Measurements from ENCODE around the gene EMX2. TPM values are rescaled to one million over a fixed set of nuclear protein-coding genes. Genes with fewer than 3 reads are reported as not detected.
"Not testable (repeated sequence)": the region's sequence is repeated elsewhere in the genome, so short reads cannot be mapped to it uniquely, and the experiment has no call there.

The EMX2 gene
- total RNA-seq, 1 donor from 2014 or later: not detected

DNA sequence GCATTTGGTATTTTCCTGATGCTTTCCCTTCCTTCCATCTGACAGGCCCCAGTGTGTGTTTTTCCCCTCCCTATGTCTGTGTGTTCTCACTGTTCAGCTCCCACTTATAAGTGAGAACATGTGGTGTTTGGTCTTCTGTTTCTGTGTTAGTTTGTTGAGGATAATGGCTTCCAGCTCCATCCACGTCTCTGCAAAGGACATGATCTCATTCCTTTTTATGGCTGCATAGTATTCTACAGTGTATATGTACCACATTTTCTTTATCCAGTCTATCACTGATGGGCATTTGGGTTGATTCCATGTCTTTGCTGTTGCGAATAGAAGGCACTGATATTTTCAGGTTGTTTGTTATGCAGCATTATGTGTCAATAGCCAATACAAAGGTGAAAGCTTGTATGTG lies 42.3 kb downstream of the EMX2 start:
- H3K36me3 Mint-ChIP-seq (ENCODE audit: low read depth); H3K4me3 Mint-ChIP-seq (ENCODE audit: low read depth); H3K4me1 Mint-ChIP-seq (ENCODE audit: low read depth); DNase-seq (ENCODE audit: low spot score); H3K9me3 Mint-ChIP-seq; intact Hi-C loops (cut with micrococcal nuclease); H3K27ac Mint-ChIP-seq; H3K27me3 Mint-ChIP-seq (ENCODE audit: low read depth): not testable (repeated sequence)

GRCh38 chr10:117587036-117587435 lies 44.5 kb downstream of the EMX2 start:
- no peaks in the 10 kb centered on the region for H3K9me3 Mint-ChIP-seq
- H3K4me3 Mint-ChIP-seq (ENCODE audit: low read depth): no peak overlapping the region
- no peaks in the 10 kb centered on the region for H3K27me3 Mint-ChIP-seq (ENCODE audit: low read depth)
- intact Hi-C loops (cut with micrococcal nuclease): no loop called here
- H3K4me1 Mint-ChIP-seq (ENCODE audit: low read depth): no peaks in the 10 kb centered on the region
- no peaks in the 10 kb centered on the region for H3K36me3 Mint-ChIP-seq (ENCODE audit: low read depth)
- DNase-seq (ENCODE audit: low spot score): no peak
- no peak overlapping the region for H3K27ac Mint-ChIP-seq

DNA sequence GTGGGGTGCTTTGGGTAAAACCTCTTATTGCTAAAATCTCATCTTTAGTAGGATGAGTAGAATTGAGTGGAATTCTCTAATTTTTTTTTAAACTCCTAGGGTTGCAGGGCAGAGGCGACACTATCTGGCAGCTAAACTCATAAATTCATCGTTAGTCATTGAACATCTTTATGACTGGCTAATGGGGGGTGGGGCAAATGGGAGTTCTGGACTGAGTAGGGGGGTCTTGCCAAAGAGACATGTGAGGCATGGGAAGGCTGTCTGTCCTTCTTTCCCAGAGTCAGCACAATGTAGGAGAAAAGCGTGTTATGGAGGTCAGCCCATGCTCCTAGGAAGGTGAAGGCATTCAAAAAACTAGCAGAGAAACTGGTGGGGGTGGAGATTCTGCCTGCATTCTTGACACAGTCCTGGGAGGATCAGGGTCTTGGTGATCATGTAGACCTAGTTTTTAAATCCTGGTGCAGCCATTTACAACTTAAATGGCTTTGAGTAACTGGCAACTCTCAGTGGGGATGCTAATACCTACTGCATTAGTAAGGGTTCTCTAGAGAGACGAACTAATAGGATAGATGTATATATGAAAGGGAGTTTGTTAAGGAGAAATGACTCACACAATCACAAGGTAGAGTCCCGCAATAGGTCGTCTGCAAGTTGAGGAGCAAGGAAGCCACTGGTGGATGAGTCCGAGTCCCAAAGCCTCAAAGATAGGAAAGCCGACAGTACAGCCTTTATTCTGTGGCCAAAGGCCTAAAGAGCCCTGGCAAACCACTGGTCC lies 47.7 kb downstream of the EMX2 start:
- Mint-ChIP-seq H3K9me3 (no peaks in the 10 kb centered on the region), H3K4me1 (ENCODE audit: low read depth) (no peaks in the 10 kb centered on the region), H3K27me3 (ENCODE audit: low read depth) (peaks cover 3% of the 10 kb centered on the region), H3K4me3 (ENCODE audit: low read depth) (no peak overlapping the region), H3K36me3 (ENCODE audit: low read depth) (no peaks in the 10 kb centered on the region), H3K27ac (no peak overlapping the region)
- DNase-seq (ENCODE audit: low spot score): no peak
- intact Hi-C loops (cut with micrococcal nuclease): no loop called here

GRCh38 chr10:117591043-117591442 lies 48.5 kb downstream of the EMX2 start:
- DNase-seq (ENCODE audit: low spot score): no peak
- no peaks in the 10 kb centered on the region for H3K9me3 Mint-ChIP-seq
- no peaks in the 10 kb centered on the region for H3K4me1 Mint-ChIP-seq (ENCODE audit: low read depth)
- H3K27ac Mint-ChIP-seq: no peak overlapping the region
- H3K36me3 Mint-ChIP-seq (ENCODE audit: low read depth): no peaks in the 10 kb centered on the region
- H3K27me3 Mint-ChIP-seq (ENCODE audit: low read depth): peaks cover 3% of the 10 kb centered on the region
- no peak overlapping the region for H3K4me3 Mint-ChIP-seq (ENCODE audit: low read depth)
- intact Hi-C loops (cut with micrococcal nuclease): no loop called here

GRCh38 chr10:117594722-117595121 lies 52.2 kb downstream of the EMX2 start:
- H3K27me3 Mint-ChIP-seq (ENCODE audit: low read depth): peaks cover 6% of the 10 kb centered on the region
- no peak for DNase-seq (ENCODE audit: low spot score)
- intact Hi-C loops (cut with micrococcal nuclease): no loop called here
- H3K36me3 Mint-ChIP-seq (ENCODE audit: low read depth): no peaks in the 10 kb centered on the region
- no peaks in the 10 kb centered on the region for H3K4me1 Mint-ChIP-seq (ENCODE audit: low read depth)
- no peak overlapping the region for H3K27ac Mint-ChIP-seq
- no peak overlapping the region for H3K4me3 Mint-ChIP-seq (ENCODE audit: low read depth)
- H3K9me3 Mint-ChIP-seq: no peaks in the 10 kb centered on the region

DNA sequence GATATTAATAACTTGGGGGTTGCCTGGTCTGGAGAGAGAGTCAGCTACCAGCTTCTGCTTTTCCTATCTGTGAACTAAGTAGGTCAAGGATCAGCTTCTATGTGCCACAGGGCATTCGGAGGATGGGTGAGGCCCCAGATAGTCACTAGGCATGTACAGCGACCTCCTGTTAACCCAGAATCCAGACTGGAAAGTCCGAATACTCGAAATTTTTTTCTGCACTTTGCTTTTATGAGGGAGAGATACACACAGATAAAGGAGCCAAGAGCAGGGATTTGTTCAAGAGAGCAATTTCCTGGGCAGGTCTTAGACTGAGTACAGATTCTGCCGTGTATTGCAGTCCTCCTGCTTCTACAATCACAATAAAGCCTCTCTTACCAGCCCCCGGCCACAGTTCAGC lies 54.2 kb downstream of the EMX2 start:
- no peak overlapping the region for H3K4me3 Mint-ChIP-seq (ENCODE audit: low read depth)
- peaks cover 6% of the 10 kb centered on the region for H3K27me3 Mint-ChIP-seq (ENCODE audit: low read depth)
- DNase-seq (ENCODE audit: low spot score): no peak
- H3K36me3 Mint-ChIP-seq (ENCODE audit: low read depth): no peaks in the 10 kb centered on the region
- no peaks in the 10 kb centered on the region for H3K4me1 Mint-ChIP-seq (ENCODE audit: low read depth)
- no peaks in the 10 kb centered on the region for H3K9me3 Mint-ChIP-seq
- H3K27ac Mint-ChIP-seq: no peak overlapping the region
- intact Hi-C loops (cut with micrococcal nuclease): no loop called here

- peaks cover 6% of the 10 kb centered on the region for H3K27me3 Mint-ChIP-seq (ENCODE audit: low read depth)
- H3K4me1 Mint-ChIP-seq (ENCODE audit: low read depth): no peaks in the 10 kb centered on the region
- no peaks in the 10 kb centered on the region for H3K9me3 Mint-ChIP-seq
- no peak overlapping the region for H3K4me3 Mint-ChIP-seq (ENCODE audit: low read depth)
- intact Hi-C loops (cut with micrococcal nuclease): no loop called here
- no peak for DNase-seq (ENCODE audit: low spot score)
- H3K27ac Mint-ChIP-seq: no peak overlapping the region
- no peaks in the 10 kb centered on the region for H3K36me3 Mint-ChIP-seq (ENCODE audit: low read depth)
Measured at GRCh38 chr10:117597216-117597615, 54.7 kb downstream of the EMX2 start.

Other genes starting within 250 kb of the EMX2 start
- gene PDZD8, start 167.3 kb upstream of the EMX2 start, total RNA-seq: 20.6 and 22.0 TPM in 2 replicates

Data from activated T-helper 2 cell treated with anti-CD3 and anti-CD28 coated beads, Interferon-gamma antibody, Interleukin-2, Interleukin-4, amounts not matched to agents 10 μg/mL and 5 μg/mL and 100 μg/mL, durations not matched to agents 14 hours and 24 hours and 36 hours (primary cell).